Activated T-cell treated with anti-CD3 and anti-CD28 coated beads for 1 hour (primary cell): ENCODE data around the gene CELA3A.

ENCODE experiments used
- DNase-seq: peaks from one replicate; pipeline ENCODE4 v3.0.0-alpha.2; 2020; ENCODE audit warnings: low read depth

The CELA3A gene

DNA sequence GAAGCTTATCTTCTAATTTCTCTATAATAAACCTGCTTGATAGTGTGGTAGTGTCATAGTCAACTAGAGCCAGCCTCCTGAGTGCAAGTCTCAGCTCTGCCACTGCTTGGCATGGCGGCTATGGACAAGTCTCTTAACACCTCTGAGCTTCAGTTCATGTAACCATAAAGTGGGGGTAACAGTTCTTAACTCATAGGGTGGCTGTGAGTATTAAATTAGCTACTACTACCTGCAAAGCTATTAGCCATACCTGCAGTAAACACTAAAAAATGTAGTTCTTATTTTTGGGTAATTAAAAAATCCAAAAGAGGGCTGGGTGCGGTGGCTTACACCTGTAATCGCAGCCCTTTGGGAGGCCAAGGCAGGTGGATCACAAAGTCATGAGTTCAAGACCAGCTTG, 48.9 kb downstream of the CELA3A start:
- no peak for DNase-seq

DNA sequence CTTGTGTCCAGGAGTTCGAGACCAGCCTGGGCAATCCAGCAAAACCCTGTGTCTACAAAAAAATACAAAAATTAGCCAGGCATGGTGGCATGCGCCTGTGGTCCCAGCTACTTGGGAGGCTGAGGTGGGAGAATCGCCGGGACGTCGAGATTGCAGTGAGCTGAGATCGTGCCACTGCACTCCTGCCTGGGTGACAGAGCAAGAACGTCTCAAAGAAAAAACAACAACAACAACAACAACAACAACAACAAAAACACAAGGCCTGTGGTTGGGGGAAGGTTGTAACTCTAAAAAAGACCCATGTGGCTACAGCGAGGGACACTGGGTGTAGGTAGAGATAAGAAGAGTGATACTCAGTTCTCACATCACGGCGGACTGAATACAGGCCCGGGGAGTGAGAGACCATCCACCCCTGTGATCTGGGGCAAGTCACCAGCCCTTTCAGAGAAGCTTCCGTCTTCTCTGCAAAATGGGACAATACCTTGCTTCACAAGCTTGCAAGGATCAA, 50.2 kb downstream of the CELA3A start:
- no peak for DNase-seq

DNA sequence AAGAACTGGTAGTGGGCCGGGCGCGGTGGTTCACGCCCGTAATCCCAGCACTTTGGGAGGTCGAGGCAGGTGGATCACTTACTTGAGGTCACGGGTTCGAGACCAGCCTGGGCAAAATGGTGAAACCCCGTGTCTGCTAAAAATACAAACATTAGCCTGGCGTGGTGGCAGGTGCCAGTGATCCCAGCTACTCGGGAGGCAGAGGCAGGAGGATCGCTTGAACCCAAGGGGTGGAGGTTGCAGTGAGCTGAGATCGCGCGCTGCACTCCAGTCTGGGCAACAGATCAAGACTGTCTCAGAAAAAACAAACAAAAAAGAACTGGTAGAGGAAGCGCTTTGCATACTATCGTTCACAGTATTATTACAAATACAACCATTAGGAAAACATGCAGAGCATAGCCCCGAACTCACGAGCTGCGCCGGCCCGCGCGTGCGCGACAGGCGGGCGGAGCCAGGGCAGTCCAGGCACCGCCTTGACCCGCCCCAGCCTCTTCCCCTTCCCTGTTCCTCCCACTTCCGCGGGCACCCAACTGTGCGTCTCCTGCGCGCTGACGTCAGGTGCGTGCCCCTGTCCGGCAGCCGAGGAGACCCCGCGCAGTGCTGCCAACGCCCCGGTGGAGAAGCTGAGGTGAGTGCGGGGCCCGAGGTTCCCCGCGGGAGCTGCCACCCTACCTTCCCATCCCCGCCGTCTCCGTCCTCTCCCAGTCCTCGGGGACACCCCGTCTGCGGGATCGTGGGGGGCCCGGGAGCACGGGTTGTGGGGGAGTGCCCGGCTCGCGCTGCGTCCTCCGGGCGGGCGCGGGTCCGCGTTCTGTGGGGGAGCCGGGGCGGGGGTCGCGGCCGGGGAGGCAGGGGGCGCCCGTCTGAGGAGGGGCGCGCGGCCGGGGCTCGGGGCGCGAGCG, 50.9 kb downstream of the CELA3A start, which contains the start of gene CDC42:
CDC42 (plus strand) TSS at position 595 of the 902 bp plus-strand sequence. CDS start 25,770 bp downstream, outside the sequence.
- peak; percentile 93 for DNase-seq

DNA sequence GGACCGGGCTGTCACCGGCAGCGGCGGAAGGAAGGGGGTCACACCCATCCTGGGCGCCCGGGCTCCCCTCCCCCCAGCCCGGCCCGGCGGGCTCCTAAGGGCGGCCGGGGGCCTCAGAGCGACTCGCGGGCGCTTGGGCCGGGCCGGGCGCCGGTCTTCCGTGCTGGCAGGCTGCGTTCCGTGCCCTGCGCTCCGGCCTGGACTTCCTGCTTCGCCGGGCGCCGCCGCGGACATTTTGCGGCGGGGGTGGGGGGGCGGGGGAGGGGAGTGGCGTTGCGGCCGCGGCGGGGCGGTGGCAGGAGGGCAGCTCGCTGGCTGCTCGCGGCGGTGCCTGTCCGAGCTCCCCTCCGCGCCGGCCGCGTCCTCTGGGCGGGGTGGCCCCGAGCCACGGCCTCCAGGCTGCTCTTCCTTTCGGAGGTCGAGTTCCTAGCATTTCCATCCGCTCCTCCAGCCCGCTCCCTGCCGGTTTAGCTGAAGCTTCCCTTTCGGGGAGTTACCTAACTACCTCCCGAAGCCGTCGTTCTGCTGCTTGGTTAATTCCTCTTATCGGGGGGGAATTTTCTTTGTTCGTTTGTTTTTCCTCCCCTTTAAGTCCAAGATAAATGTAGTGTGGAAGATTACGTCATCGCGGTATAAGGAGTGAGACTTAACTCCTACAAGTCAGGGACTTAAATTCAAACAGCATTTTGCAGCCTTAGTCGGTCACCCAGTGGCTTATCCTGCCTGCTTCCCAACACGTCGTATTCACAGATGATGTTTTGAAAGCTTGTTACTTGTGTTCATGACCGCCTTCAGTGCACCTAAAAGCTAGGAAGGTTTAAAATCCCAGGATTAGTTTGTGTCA, 51.8 kb downstream of the CELA3A start:
- peak; percentile 24 for DNase-seq

DNA sequence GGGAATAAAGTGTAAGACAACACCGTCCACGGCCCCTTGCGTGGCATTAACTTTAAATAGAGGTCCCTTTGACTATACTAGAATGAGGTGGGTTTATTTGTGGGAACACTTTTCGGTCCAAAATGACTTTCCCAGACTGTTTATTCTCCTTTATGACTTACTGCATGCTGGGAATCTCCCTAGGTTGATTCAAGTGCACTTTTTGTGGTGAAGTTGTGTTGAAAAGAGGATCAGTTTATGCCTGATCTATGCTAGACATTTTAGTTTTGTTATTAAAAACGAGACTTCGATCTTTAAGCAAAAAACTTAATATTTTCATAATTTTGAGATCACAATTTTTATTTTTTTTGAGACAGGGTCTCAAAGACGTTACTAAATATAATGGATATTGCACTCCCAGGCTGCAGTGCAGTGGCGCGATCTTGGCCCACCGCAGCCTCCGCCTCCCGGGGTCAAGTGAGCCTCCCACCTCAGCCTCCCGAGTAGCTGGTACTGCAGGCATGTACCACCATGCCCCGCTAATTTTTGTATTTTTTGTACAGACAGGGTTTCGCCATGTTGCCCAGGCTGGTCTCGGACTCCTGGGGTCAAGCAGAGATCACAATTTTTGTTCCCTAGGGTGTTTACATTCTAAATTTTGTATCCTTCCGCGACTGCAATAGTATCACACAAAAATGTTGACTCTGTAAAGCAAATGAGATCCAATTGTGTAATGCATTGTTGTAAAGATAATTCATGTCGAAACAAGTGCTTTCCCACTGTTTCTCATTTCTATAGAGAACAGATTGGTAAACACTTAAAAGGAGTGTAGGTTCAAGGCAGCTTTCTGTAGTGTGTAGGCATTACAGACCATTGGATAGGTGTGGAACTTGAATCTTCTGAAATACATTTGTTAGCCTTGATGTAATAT, 52.7 kb downstream of the CELA3A start:
- no peak for DNase-seq

DNA sequence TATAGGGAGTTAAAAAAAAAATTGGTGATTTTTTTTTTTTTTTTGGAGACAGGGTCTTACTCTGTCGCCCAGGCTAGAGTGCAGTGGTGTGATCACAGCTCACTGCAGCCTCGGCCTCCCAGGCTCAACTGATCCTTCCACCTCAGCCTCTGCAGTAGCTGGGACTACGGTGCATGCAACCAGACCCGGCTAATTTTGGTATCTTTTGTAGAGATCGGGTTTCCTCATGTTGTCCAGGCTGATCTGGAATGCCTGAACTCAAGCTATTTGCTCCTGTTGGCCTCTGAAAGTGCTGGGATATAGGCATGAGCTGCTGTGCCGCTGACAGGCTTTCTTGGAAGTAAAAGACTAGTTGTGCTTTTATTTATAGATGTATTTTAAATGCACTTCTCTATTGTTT, 54.0 kb downstream of the CELA3A start:
- no peak for DNase-seq

DNA sequence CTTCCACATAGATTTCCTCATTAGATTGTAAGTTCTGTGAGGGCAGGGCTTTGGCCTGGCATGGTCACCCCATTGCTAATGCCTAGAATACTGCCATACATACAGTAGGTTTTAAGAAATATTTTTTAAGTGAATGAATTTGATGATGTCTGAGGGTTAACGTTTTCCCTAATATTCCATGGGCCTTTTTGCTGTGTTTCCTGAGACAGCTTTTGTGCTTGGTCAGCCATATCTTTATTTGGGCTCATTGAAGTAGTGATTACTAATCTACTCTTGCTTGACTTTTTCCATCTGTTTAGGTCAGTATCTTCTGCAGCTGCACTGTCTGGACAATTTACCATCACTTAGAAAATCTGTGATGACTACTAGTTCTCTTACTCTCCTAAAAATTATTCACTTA, 54.6 kb downstream of the CELA3A start:
- DNase-seq: no peak

DNA sequence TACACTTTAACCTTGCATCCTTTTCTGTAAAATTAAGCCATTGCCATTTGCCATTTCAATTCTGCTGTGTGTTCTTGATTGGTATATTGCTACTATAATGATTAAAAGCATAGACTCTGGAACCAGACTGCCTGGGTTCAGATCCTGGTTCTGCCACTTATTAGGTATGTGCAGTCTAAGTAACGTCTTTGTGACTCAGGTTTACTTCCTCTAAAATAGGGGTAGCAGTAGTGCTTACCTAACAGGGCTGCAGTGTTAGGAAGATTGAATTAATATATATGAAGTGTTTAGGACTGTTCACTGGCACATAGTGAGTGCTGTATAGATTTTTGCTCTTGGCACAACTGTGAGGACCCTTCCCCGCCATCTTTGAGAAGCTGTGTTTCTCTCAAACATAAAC, 55.5 kb downstream of the CELA3A start:
- DNase-seq: no peak

DNA sequence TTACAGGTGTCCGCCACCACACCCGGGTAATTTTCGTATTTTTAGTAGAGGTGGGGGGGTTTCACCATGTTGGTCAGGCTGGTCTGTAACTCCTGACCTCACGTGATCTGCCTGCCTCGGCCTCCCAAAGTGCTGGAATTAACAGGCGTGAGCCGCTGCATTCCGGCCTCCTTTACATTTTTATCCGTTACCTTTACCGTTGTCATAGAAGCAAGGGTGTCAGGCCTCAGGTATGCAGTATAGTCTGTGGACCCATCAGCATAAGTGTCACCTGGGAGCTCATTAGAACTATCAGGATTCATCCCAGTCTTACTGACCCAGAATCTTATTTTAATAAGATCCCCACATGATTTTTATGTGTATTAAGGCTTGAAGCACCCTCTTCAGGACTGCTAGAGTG, 56.4 kb downstream of the CELA3A start:
- no peak for DNase-seq
